SJSA1 (cell line): Measurements from ENCODE around the gene RBPJL. TPM values are rescaled to one million over a fixed set of nuclear protein-coding genes. Genes with fewer than 3 reads are reported as not detected.

Source experiments
- total RNA-seq: library from RNA; depleted of rRNA; stranded (reverse); fragments of >200 nt; shearing (Covaris generic); gene quantifications from 2 replicates; pipeline ENCODE4 v1.2.3, GENCODE V29; 2014; rRNA removed

Gene RBPJL
- total RNA-seq, 1 experiment from 2014 or later: not detected

Other genes with a start within 250 kb of the RBPJL start
- gene KCNS1, start 205.7 kb upstream of the RBPJL start, total RNA-seq: not detected in 2 replicates
- not detected in 2 replicates for gene WFDC5, start 191.7 kb upstream of the RBPJL start, total RNA-seq
- not detected in 2 replicates for gene WFDC12, start 182.4 kb upstream of the RBPJL start, total RNA-seq
- not detected in 2 replicates for gene PI3, start 131.9 kb upstream of the RBPJL start, total RNA-seq
- gene SEMG1, start 99.8 kb upstream of the RBPJL start, total RNA-seq: not detected in 2 replicates
- gene SEMG2, start 85.5 kb upstream of the RBPJL start, total RNA-seq: not detected in 2 replicates
- not detected in 2 replicates for gene SLPI, start 52.3 kb upstream of the RBPJL start, total RNA-seq
- 0.50 TPM in 1 of 2 replicates, not detected in the other for gene MATN4, start 1.5 kb downstream of the RBPJL start, total RNA-seq
- gene SDC4, start 41.6 kb downstream of the RBPJL start, total RNA-seq: 105 and 107 TPM in 2 replicates
- gene SYS1, start 56.3 kb downstream of the RBPJL start, total RNA-seq: 7.3 and 18.4 TPM in 2 replicates
- not detected in 2 replicates for gene TP53TG5, start 71.5 kb downstream of the RBPJL start, total RNA-seq
- gene DBNDD2, start 101.4 kb downstream of the RBPJL start, total RNA-seq: 0.13 and 0.47 TPM in 2 replicates
- gene PIGT, start 109.3 kb downstream of the RBPJL start, total RNA-seq: 73.1 and 93.1 TPM in 2 replicates
- not detected in 2 replicates for gene WFDC2, start 162.9 kb downstream of the RBPJL start, total RNA-seq
- not detected in 2 replicates for gene SPINT3, start 208.8 kb downstream of the RBPJL start, total RNA-seq
- not detected in 2 replicates for gene WFDC6, start 232.6 kb downstream of the RBPJL start, total RNA-seq
- gene EPPIN, start 240.6 kb downstream of the RBPJL start, total RNA-seq: not detected in 2 replicates